PC-3 (cell line): ENCODE results near the gene NOP14.

Experiments used
- EZH2 ChIP-seq: fragments of 300-600 bp; sonication (generic); IDR thresholded peaks from one replicate; pipeline ENCODE4 v1.6.1; 2017; ENCODE audit warnings: antibody characterized with exemption, mild to moderate bottlenecking, low read length; ENCODE audit not compliant: unreplicated experiment
- EZH2phosphoT487 ChIP-seq: fragments of 300-600 bp; sonication (generic); IDR thresholded peaks from 2 replicates; pipeline ENCODE4 v1.6.1; 2018; ENCODE audit warnings: mild to moderate bottlenecking, antibody characterized with exemption, low read length, borderline replicate concordance
- TF ChIP-seq, protein P1 (sequence below): fragments of 300-600 bp; sonication (generic); conservative IDR thresholded peaks from 2 replicates; pipeline ENCODE4 v1.5.1; 2017; ENCODE audit warnings: antibody characterized with exemption, low read depth, mild to moderate bottlenecking, low read length

DNA sequence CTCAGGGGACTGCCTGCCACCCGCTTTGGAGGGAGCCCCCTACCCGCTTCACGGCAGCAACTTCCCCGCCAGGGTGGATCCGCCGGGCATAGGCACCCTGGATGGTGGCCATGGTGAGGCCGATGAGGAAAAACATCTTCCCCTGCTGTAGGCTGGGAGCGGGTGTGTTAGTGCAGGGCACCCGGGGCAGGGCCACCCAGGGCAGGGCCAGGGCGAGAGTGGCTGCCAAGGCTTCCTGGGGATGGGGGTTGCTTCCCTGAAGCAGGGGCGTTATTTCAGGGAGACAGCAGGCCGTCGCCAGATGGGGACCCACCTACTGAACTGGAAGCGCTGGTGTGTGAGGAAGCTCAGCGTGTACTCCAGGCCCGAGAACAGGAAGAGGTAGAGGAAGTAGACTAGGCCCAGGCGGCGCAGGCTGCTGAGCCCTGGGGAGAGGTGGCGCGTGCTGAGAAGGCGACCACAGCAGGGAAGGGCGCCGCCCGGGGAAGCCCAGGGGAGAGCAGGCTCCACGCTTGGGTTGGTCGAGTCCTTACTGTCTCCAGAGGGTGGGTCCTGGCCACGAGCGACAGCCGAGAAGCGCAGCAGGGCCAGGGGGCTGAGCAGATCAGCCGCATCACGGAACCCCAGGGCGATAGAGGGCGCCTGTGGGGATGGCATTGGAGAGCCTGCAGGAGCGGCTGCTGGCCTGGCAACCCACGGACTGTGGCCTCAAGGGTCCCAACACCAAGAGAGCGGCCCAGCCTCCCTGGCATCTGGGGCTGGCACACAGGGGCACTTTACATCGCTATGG, 31.5 kb downstream of the NOP14 start:
- TF ChIP-seq, protein P1, sequence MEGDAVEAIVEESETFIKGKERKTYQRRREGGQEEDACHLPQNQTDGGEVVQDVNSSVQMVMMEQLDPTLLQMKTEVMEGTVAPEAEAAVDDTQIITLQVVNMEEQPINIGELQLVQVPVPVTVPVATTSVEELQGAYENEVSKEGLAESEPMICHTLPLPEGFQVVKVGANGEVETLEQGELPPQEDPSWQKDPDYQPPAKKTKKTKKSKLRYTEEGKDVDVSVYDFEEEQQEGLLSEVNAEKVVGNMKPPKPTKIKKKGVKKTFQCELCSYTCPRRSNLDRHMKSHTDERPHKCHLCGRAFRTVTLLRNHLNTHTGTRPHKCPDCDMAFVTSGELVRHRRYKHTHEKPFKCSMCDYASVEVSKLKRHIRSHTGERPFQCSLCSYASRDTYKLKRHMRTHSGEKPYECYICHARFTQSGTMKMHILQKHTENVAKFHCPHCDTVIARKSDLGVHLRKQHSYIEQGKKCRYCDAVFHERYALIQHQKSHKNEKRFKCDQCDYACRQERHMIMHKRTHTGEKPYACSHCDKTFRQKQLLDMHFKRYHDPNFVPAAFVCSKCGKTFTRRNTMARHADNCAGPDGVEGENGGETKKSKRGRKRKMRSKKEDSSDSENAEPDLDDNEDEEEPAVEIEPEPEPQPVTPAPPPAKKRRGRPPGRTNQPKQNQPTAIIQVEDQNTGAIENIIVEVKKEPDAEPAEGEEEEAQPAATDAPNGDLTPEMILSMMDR = no peak
- TF ChIP-seq EZH2 (no peak), EZH2phosphoT487 (no peak)
